ENCODE results near the gene SLC12A7. TPM values are rescaled to one million over a fixed set of nuclear protein-coding genes. Genes with fewer than 3 reads are reported as not detected.

The SLC12A7 gene
- total RNA-seq, 2 experiments from 2014 or later = 0.06 TPM; not detected in 1

DNA sequence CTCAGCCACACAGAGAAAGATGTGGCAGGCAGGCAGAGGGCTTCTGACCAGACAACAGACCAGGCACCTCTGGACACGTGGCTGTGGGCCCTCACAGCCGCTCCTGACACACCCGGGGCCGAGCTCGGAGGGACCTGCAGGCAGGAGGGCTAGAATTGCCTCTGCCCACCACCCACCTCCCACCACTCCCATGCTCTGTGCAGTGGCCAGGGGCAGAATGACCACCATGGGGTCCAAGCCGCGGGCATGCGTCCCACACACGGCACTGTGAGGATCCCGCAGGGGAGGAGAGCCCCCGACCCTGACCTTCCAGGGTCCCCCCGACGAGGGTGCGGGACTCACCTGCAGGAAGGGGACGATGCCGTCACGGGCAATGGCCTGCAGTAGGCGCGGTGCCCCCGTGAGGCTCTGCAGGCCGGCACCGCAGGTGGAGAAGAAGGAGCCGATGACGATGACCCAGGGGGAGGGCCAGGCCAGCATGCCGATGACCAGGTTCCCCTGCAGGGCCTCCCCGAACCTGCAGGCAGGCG, 34.3 kb downstream of the SLC12A7 start:
- Histone ChIP-seq H3K4me1 (ENCODE audit: insufficient read depth, low read length, poor library complexity, severe bottlenecking) (no peaks in the 10 kb centered on the region), H3K9me2 (ENCODE audit: insufficient read depth, low read length) (no peaks in the 10 kb centered on the region), H3K4me2 (ENCODE audit: low read length) (no peak overlapping the region), H4K20me1 (ENCODE audit: insufficient read depth, low read length) (no peaks in the 10 kb centered on the region), H3K9me3 (ENCODE audit: low read length) (no peaks in the 10 kb centered on the region), H2AFZ (ENCODE audit: low read length) (no peak overlapping the region), H3K36me3 (ENCODE audit: insufficient read depth, low read length) (no peaks in the 10 kb centered on the region), H3K27ac (ENCODE audit: low read depth, low read length, poor library complexity, severe bottlenecking) (no peak overlapping the region), H3K4me3 (ENCODE audit: low read depth, low read length, poor library complexity, severe bottlenecking) (no peak overlapping the region), H3K79me2 (ENCODE audit: insufficient read depth, low read depth, low read length) (no peaks in the 10 kb centered on the region)
- TF ChIP-seq, protein P1, sequence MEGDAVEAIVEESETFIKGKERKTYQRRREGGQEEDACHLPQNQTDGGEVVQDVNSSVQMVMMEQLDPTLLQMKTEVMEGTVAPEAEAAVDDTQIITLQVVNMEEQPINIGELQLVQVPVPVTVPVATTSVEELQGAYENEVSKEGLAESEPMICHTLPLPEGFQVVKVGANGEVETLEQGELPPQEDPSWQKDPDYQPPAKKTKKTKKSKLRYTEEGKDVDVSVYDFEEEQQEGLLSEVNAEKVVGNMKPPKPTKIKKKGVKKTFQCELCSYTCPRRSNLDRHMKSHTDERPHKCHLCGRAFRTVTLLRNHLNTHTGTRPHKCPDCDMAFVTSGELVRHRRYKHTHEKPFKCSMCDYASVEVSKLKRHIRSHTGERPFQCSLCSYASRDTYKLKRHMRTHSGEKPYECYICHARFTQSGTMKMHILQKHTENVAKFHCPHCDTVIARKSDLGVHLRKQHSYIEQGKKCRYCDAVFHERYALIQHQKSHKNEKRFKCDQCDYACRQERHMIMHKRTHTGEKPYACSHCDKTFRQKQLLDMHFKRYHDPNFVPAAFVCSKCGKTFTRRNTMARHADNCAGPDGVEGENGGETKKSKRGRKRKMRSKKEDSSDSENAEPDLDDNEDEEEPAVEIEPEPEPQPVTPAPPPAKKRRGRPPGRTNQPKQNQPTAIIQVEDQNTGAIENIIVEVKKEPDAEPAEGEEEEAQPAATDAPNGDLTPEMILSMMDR (conservative IDR thresholded peaks at IDR 0.05; ENCODE audit: low read length) = no peak
- no peak for TF ChIP-seq EZH2phosphoT487 (IDR thresholded peaks at IDR 0.05; ENCODE audit: borderline replicate concordance, low read depth, low read length)
- POLR2A ChIA-PET = no interaction called here
- no TSS peak for BruUV-seq (replicated peaks)
- no peak for DNase-seq (ENCODE audit: low spot score)
- CTCF ChIA-PET (ENCODE audit: unreplicated experiment) = no interaction called here
- intact Hi-C loops (cut with micrococcal nuclease; ENCODE audit: unreplicated experiment) = no loop called here

DNA sequence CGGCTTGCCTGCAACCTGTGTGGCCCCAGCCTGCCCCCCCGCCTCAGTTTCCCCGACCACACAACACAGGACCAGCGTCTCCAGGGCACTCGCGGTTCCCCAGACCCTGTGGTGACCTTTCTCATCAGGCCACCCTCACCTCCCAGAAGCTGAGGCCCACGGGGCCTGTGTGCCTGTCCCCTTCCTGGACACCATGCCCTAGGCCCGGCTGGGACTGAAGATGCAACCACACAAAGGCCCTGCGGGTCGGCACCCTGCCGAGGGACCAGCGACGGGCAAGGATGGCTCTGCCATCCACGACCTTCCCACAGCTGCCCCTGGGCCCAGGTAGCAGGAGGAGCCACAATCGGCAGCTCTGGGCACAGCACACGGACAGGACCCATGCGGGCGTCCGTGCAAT, 34.8 kb downstream of the SLC12A7 start:
- no peak for TF ChIP-seq EZH2phosphoT487 (IDR thresholded peaks at IDR 0.05; ENCODE audit: borderline replicate concordance, low read depth, low read length)
- TF ChIP-seq, protein P1 (conservative IDR thresholded peaks at IDR 0.05; ENCODE audit: low read length) = no peak
- Histone ChIP-seq H3K9me3 (ENCODE audit: low read length) (no peaks in the 10 kb centered on the region), H4K20me1 (ENCODE audit: insufficient read depth, low read length) (no peaks in the 10 kb centered on the region), H3K79me2 (ENCODE audit: insufficient read depth, low read depth, low read length) (no peaks in the 10 kb centered on the region), H3K36me3 (ENCODE audit: insufficient read depth, low read length) (no peaks in the 10 kb centered on the region), H3K4me3 (ENCODE audit: low read depth, low read length, poor library complexity, severe bottlenecking) (no peak overlapping the region), H3K4me2 (ENCODE audit: low read length) (no peak overlapping the region), H2AFZ (ENCODE audit: low read length) (no peak overlapping the region), H3K4me1 (ENCODE audit: insufficient read depth, low read length, poor library complexity, severe bottlenecking) (no peaks in the 10 kb centered on the region), H3K27ac (ENCODE audit: low read depth, low read length, poor library complexity, severe bottlenecking) (no peak overlapping the region), H3K9me2 (ENCODE audit: insufficient read depth, low read length) (no peaks in the 10 kb centered on the region)
- intact Hi-C loops (cut with micrococcal nuclease; ENCODE audit: unreplicated experiment) = no loop called here
- POLR2A ChIA-PET = no interaction called here
- CTCF ChIA-PET (ENCODE audit: unreplicated experiment) = no interaction called here
- no peak for DNase-seq (ENCODE audit: low spot score)
- BruUV-seq (replicated peaks) = no TSS peak

DNA sequence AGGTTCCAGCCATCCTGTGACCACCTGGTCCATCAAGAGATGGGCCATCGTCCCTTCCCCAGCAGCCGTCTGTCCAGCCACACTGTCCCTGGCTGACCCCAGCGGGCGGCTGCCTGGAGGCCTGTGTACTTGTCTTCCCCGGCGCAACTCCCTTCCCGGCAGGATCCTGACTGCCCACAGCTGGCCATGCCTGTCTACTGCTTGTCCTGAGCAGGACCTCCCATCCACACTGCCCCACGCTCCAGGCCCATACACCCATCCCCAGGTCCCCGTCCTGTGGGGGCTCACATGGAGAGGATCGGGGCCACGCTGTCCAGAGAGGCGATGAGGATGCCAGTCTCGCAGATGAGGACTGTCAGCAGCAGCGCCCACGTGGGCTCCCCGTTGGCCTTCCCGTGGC, 35.5 kb downstream of the SLC12A7 start:
- H3K27ac ChIP-seq (ENCODE audit: low read depth, low read length, poor library complexity, severe bottlenecking) = no peak overlapping the region
- H3K4me3 ChIP-seq (ENCODE audit: low read depth, low read length, poor library complexity, severe bottlenecking) = no peak overlapping the region
- H3K9me2 ChIP-seq (ENCODE audit: insufficient read depth, low read length) = no peaks in the 10 kb centered on the region
- DNase-seq (ENCODE audit: low spot score) = no peak
- no peaks in the 10 kb centered on the region for H3K9me3 ChIP-seq (ENCODE audit: low read length)
- H4K20me1 ChIP-seq (ENCODE audit: insufficient read depth, low read length) = no peaks in the 10 kb centered on the region
- ChIA-PET POLR2A (no interaction called here), CTCF (ENCODE audit: unreplicated experiment) (no interaction called here)
- no TSS peak for BruUV-seq (replicated peaks)
- no peak for TF ChIP-seq EZH2phosphoT487 (IDR thresholded peaks at IDR 0.05; ENCODE audit: borderline replicate concordance, low read depth, low read length)
- TF ChIP-seq, protein P1 (conservative IDR thresholded peaks at IDR 0.05; ENCODE audit: low read length) = no peak
- H3K79me2 ChIP-seq (ENCODE audit: insufficient read depth, low read depth, low read length) = no peaks in the 10 kb centered on the region
- intact Hi-C loops (cut with micrococcal nuclease; ENCODE audit: unreplicated experiment) = no loop called here
- no peak overlapping the region for H3K4me2 ChIP-seq (ENCODE audit: low read length)
- no peaks in the 10 kb centered on the region for H3K36me3 ChIP-seq (ENCODE audit: insufficient read depth, low read length)
- H3K4me1 ChIP-seq (ENCODE audit: insufficient read depth, low read length, poor library complexity, severe bottlenecking) = no peaks in the 10 kb centered on the region
- no peak overlapping the region for H2AFZ ChIP-seq (ENCODE audit: low read length)
